Activated CD4-positive, alpha-beta T cell treated with anti-CD3 and anti-CD28 coated beads for 4 hours (primary cell): ENCODE measurements around the gene TJAP1.

Experiments
- DNase-seq, 2 donors: peaks; one replicate each; pipeline ENCODE4 v3.0.0-alpha.2; 2020

Gene TJAP1, protein sequence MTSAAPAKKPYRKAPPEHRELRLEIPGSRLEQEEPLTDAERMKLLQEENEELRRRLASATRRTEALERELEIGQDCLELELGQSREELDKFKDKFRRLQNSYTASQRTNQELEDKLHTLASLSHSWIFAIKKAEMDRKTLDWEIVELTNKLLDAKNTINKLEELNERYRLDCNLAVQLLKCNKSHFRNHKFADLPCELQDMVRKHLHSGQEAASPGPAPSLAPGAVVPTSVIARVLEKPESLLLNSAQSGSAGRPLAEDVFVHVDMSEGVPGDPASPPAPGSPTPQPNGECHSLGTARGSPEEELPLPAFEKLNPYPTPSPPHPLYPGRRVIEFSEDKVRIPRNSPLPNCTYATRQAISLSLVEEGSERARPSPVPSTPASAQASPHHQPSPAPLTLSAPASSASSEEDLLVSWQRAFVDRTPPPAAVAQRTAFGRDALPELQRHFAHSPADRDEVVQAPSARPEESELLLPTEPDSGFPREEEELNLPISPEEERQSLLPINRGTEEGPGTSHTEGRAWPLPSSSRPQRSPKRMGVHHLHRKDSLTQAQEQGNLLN

DNA sequence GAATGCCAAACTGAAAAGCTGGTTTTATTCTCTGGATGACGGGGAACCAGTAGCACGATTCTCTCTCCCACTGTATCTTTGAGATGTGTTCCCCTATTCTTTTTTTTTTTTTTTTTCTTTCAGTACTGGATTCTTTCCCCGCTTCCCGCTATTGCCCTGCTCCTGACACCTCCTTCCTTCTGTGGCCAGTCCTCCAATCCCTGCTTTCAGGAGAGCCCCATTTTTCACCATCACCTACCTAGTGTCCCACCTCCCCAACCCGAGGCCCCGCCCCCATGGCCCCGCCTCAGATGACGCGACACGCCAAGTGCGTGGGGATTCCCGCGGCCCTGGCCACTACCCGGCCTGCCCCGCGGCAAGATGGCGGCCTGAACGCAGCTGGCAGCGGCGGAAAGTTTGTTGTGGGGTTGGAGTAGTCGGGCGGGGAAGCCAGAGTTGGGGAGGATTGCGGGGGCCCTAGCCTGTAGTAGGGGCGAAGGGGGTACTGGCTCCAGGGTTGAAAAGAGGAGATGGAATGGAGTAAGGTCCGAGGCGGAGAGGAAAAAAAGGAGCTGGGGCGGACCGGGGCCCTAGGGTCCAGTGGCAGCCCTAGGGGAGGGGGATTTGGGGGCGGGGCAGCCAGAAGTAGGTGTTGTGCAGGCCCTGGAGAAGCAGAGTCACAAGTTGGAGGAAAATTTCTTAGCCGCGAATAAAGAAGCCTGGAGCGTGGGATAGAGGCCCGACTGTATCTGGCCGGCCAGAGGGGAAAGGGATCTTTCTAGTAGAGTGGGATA is at the start of gene TJAP1:
Gene TJAP1, plus strand, starts transcription at position 336 of the 773 bp plus-strand sequence. CDS start 21,432 bp downstream, outside the sequence.
- peak; percentile 94 to 99 for DNase-seq

DNA sequence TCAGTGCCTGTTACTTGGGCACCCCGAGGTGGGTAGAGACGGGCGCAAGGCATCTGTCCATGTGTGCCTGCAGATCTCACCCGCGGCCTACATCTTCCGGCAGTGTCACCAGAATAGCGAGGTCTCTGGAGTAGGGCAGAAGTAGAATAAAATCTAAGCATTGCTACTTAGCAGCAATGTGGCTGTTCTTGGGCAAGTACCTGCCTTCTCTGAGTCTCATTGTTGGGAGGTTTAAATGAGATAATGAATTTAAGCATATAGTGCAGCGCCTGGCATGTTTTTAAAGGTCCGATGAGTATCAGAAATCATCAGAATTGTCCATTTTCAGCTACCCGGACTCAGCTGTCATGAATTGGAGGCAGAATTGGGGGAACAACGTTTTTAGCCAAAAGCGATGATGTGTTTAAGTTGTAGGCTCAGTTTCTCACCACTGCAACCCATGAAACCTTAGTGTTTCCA is 49.2 kb upstream of the TJAP1 start:
- DNase-seq = no peak

DNA sequence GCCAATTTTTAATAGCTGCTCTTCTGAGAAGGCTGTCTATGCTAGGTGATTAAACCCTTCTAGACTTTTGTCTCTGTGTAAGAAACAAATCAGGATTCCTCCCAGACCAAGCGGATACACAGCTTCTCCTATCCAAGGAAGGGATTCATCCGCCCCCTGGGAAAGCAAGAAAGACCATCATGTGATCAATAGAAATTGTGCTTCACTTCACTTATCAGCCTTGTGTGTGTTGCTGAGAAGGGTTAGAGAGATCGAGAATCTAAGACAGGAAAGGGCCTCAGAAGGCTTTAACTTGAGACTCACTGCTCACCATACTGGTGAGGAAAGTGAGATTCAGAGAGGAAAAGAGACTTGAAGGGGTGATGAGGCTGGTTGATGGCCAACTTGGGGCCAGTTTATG is 48.5 kb upstream of the TJAP1 start:
- DNase-seq = no peak

DNA sequence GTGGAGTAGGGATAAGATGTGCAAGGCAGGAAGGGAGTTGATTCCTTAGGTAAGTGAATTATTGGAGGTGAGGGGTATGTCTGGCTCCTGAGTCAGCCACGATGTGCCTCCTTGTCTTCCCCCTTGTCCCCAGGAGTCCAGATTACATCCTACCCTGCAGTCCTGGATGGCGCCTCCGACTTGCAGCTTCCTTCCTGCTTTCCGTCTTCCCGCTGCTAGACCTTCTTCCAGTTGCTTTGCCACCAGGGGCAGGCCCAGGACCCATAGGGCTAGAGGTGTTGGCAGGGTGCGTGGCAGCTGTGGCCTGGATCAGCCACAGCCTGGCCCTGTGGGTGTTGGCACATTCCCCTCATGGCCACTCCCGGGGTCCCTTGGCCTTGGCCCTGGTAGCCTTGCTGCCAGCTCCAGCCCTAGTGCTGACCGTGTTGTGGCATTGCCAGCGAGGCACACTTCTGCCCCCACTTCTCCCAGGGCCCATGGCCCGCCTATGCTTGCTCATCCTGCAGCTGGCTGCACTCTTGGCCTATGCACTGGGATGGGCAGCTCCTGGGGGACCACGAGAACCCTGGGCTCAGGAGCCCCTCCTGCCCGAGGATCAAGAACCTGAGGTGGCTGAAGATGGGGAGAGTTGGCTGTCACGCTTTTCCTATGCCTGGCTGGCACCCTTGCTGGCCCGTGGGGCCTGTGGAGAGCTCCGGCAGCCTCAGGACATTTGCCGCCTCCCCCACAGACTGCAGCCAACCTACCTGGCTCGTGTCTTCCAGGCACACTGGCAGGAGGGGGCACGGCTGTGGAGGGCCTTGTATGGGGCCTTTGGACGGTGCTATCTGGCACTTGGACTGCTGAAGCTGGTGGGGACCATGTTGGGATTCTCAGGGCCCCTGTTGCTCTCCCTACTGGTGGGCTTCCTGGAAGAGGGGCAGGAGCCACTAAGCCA is 45.1 kb upstream of the TJAP1 start:
- no peak for DNase-seq

DNA sequence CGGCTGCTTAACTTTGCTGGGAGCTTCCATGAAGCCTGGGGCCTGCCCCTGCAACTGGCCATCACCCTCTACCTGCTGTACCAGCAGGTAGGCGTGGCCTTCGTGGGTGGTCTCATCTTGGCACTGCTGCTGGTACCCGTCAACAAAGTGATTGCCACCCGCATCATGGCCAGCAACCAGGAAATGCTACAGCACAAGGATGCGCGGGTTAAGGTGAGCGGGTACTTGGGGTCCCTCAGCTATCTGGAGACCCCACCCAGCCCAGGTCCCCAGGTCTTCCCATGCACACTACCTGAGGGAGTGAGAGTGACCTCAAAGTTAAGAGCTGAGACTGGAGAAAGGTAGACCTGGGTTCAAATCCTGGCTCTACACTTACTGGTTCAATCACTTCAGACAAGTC is 44.2 kb upstream of the TJAP1 start:
- DNase-seq = no peak

DNA sequence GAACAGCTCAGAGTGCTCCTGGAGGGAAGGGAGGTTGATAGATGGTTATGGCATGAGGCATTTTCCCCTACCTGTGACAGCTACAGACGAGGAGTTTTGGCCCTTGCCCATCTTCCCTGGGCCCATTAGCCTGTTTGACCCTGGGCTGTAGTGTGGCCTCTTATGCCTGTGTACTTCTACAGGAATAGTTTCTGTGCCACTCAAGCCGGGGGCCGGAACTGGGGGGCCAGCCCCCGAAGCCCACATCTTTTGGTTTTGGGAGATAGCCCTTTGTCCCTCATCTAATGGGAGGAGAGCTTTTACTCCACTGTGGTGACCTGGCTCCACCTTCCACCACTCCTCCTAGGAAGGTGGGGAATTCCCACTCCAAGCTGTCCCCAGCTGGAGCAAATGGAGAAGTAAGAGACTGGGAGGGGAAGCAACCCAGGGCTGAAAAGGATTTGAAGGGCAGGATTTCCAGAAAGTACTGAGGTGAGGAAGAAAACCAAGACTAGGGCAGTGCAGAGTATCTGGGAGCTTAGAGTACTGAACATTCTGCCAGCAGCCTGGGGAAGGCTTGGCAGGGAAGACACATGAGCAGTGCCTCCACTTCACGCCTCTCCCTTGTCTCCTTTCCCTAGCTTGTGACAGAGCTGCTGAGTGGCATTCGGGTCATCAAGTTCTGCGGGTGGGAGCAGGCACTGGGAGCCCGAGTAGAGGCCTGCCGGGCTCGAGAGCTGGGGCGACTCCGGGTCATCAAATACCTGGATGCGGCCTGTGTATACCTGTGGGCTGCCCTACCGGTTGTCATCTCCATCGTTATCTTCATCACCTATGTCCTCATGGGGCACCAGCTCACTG is 43.1 kb upstream of the TJAP1 start:
- no peak for DNase-seq

DNA sequence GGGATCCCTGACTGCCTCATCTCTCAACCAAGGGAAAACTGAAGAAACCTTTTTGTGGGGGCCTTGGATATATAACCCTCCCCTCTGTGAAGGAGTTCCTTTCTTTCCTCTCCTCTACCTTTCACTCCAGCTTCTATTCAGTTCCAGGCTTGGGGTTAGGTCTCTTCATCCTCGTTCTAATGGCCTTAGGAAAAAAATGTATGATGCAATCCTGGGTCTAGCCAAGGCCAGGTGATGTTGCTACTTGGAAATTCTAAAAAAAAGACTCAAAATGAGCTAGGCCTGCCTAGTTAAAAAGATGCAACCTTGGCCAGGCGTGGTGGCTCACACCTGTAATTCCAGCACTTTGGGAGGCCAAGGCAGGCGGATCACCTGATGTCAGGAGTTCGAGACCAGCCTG is 42.4 kb upstream of the TJAP1 start:
- no peak for DNase-seq

DNA sequence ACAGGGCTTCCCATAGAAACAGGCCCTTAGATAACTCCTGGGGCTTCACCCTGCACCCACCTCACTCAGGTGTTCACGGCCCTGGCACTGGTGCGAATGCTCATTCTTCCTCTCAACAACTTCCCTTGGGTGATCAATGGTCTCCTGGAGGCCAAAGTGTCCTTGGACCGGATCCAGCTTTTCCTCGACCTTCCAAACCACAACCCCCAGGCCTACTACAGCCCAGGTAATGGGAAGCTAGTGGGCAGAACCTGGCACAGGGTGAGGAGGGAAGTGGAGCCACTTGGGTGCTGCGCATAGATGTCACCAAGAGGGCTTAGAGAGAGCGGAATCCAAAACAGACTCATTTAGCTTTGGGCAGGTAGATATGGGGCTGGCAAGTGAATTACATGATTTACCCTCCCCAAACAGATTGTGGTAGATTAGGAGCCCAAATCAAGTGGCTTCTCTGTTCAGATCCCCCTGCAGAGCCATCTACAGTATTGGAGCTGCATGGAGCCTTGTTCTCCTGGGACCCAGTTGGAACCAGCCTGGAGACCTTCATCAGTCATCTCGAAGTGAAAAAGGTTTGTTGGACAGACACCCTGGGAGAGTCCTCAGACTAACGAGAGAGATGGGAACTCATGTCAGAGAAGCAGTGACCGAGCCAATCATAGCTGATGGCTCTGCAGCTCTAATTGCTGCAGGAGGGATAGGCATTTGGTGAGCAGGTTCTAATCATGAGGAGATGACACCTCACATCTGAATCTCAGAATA is 41.5 kb upstream of the TJAP1 start:
- DNase-seq = no peak

DNA sequence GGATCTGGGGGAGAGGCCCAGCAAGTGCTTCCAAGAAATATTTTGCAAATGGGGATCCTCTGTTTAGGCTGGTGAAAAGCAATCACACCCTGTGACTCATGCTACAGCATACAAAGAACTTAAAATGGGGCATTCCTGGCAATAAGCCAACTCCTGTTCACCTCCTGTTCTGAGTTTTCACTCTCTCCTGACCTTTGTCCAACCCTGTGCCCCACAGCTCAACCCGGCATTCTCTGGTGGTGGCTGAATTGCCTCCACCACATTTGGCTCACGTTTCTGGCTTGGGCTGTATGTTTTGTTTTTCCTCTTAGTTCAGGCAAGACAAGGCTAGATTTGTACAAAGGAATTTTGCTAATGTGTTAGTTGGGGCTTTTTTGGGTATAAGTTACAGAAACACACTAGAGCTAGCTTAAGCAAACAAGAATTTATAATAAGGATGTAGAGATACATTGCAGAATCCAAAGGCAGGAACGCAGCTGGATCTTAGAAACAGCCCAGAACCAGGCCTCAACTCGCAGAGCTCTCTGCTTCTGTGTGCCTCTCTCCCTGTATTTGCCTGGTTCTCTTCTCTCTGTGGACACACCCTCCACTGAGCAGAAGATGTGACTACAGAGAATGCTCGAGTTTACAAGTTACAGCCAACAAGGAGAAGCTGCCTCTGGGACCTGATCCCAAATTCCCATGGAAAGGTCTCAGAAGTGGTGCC is 40.6 kb upstream of the TJAP1 start:
- DNase-seq = no peak

DNA sequence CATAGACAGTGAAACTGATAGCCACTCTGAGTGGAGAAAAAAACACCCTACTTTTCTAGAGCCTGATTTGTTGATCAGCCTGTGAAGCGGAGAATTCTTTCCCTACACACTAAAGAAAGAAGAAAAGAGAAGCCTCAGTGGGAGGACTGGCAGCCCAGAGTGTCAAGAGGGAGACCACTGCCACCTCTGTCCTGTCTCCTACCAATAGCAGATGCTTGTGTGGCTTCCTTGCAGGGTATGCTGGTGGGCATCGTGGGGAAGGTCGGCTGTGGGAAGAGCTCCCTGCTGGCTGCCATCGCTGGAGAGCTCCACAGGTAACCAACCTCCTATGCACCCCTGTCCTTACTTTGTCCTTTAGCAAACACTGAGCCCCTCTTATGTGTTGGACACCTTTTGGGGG is 39.7 kb upstream of the TJAP1 start:
- DNase-seq = no peak

DNA sequence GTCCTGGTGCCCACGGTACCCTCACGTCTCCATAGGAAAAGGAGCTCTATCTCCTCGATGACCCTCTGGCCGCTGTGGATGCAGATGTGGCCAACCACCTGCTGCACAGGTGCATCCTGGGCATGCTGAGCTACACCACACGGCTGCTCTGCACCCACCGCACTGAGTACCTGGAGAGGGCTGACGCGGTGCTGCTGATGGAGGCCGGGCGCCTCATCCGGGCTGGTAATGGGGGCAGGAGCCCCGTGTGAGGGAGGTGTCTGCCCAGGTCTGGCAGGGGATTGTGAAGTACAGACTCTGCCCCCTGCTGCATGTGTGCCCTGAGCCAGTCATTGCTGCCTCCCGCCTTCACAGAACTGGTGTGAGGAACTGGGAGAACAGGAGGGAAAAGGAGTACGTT is 34.4 kb upstream of the TJAP1 start:
- no peak for DNase-seq

DNA sequence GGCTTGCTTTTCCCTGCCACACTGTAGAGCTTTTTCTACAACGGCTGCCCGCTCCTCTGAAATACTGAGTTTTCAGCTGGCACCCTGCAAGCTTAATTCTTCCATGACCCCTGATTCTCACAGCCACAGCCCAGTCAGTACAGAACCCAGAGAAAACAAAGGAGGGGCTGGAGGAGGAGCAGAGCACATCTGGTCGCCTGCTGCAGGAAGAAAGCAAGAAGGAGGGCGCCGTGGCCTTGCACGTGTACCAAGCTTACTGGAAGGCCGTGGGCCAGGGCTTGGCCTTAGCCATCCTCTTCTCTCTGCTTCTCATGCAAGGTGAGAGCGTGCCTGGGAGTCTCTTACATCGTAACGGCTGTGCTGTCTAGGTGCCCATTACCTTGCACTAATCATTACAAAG is 33.3 kb upstream of the TJAP1 start:
- no peak for DNase-seq

DNA sequence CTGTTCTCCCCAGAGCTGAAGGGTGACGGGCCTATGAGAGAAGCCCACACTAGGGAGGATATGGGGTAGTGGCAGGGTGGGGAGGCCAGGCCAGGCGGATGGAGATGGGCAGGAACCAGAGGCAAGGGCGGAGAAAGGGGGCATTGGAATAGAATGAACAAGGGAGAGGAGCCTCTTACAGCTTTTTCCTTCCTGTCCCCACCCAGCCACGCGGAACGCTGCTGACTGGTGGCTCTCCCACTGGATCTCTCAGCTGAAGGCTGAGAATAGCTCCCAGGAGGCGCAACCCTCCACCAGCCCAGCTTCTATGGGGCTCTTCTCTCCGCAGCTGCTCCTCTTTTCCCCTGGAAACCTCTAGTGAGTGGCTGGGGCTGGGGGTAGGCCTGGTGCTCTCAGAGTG is 32.8 kb upstream of the TJAP1 start:
- DNase-seq = no peak

DNA sequence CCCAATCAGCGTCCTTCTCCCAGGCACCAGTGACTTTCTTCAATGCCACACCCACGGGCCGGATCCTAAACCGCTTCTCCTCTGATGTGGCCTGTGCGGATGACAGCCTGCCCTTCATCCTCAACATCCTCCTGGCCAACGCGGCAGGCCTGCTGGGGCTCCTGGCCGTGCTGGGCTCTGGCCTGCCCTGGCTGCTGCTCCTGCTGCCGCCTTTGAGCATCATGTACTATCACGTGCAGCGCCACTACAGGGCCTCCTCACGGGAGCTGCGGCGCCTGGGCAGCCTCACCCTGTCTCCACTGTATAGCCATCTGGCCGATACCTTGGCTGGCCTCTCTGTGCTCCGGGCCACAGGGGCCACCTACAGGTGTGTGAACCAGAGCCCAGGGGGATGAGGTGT is 31.8 kb upstream of the TJAP1 start:
- DNase-seq = no peak

DNA sequence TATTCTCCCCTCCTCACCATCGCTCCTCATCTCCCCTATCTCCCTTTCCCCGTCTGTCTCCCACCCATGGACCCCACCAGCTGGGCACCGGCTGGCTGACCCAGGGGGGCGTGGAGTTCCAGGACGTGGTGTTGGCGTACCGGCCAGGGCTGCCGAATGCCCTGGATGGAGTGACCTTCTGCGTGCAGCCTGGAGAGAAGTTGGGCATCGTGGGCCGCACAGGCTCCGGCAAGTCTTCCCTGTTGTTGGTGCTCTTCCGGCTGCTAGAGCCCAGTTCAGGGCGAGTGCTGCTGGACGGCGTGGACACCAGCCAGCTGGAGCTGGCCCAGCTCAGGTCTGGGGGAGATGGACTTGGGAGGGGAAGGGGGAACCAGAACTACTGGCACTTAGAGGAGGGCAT is 29.8 kb upstream of the TJAP1 start:
- no peak for DNase-seq

DNA sequence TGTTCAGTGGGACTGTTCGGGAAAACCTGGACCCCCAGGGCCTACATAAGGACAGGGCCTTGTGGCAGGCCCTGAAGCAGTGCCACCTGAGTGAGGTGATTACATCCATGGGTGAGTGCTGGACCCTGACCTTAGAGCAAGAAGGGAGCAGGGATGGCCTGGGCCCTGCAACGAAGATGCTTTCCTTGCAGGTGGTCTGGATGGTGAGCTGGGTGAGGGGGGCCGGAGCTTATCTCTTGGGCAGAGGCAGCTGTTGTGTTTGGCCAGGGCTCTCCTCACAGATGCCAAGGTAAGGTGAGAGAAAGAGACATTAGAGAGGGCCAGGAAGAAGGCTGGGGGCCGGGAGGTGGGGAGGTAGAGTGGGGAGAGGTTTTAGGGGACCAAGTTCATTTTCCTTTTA is 28.5 kb upstream of the TJAP1 start:
- no peak for DNase-seq

DNA sequence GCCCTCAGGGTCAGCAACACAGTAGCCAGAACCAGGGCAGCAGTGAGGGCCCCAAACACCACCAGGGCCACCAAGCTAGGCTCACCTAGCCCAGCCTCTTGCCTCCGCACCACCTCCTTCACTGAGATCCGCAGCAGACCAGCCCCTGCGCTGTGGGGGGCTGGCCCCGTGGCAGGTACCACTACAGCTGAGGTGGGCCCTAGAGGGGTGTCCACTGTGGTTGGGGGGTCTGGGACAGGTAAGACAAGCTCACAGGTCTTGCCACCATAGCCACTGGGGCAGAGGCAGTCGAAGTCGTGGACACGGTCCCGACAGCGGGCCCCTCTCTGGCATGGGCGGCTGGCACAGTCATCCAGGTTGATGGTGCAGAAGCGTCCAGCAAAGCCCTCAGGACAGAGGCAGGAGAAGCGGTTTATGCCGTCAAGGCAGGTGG is 26.7 kb upstream of the TJAP1 start:
- no peak for DNase-seq

DNA sequence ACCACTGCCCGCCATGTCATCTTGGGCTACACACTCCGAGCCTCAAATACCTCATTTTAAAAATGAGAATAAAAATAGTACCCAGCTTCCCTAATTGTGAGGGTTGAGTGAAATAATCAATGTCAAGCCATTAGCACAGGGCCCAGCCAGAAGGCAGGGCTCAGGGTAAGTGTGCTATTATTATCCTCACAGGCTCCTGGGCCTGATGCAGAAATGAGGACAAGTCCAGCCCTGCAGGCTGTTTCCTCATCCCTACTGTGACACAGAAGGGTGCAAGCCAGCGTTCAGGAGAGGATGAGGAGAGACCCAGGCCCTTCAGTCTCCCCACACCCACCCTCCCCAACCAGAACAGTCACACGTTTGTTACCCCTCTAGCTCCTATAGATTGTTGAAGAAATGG is 26.0 kb upstream of the TJAP1 start:
- DNase-seq = no peak

DNA sequence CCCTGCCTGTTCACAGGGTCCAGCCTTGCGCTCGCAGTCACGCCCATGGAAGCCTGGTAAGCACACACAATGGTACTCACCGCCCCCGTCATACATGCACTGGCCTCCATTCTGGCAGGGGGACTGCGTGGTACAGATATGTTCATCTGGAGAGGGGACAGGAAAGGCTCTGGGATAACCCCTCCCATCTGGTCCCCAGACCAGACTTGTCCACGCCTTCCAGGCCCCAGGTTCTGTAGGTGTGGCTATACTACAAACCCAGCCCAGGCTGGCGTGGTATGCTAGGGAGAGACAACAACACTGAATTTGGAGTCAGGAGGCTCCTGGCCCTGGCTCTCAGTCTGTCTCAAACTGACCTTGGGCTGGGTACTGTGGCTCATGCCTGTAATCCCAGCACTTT is 25.4 kb upstream of the TJAP1 start:
- DNase-seq = no peak

DNA sequence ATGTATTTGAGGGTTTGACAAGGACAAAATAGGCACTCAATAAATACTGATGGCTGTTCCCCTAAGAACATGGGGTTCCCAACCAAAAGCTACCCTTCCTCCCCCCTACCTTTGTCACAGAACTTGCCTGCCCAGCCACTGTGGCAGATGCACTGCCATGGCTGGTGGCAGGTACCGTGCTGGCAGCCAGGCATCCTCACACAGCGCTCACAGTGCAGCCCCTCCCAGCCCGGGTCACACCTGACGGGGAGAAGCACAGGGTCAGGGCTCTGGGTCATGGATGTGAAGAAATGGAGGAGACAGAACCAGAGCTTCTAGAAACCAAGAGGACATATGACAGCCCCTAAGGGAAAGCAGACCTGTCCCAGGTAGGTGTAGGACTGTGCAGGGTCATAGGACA is 24.5 kb upstream of the TJAP1 start:
- no peak for DNase-seq
